MCF 10A (cell line): Measurements from ENCODE around the gene PLOD2. TPM values are rescaled to one million over a fixed set of nuclear protein-coding genes. Genes with fewer than 3 reads are reported as not detected.

Source experiments
- BruUV-seq: library from RNA; stranded (reverse); fragments of 400-500 nt; replicated peaks from 2 replicates; lab custom pipeline; 2021; lab: Mats Ljungman, UMichigan
- CTCF ChIA-PET: fragments of 300-600 bp; sonication (Branson Sonifier 250); formaldehyde crosslinking; extraction: SDS; loops from one replicate; lab custom pipeline; 2021; ENCODE audit warnings: antibody characterized with exemption, inconsistent platforms; lab: Yijun Ruan, JAX
- POLR2A ChIA-PET: fragments of 300-600, 350-650 bp; sonication (Branson Sonifier 250); formaldehyde crosslinking; extraction: SDS; loops from one replicate; lab custom pipeline; 2020; ENCODE audit warnings: antibody characterized with exemption, inconsistent platforms; lab: Yijun Ruan, JAX
- DNase-seq: peaks from one replicate; pipeline ENCODE4 v3.0.0-alpha.2; 2018; ENCODE audit not compliant: unreplicated experiment
- H3K27ac Mint-ChIP-seq: one replicate; pipeline ENCODE4 v1.8.0; 2022; ENCODE audit warnings: mild to moderate bottlenecking, low read depth, mixed read lengths; ENCODE audit not compliant: unreplicated experiment
- H3K27me3 Mint-ChIP-seq: one replicate; pipeline ENCODE4 v1.8.0; 2022; ENCODE audit warnings: mixed read lengths; ENCODE audit not compliant: insufficient read depth, unreplicated experiment
- H3K36me3 Mint-ChIP-seq: one replicate; pipeline ENCODE4 v1.8.0; 2022; ENCODE audit warnings: mild to moderate bottlenecking, moderate library complexity, mixed read lengths; ENCODE audit not compliant: insufficient read depth, unreplicated experiment
- H3K4me1 Mint-ChIP-seq: one replicate; pipeline ENCODE4 v1.8.0; 2022; ENCODE audit warnings: mixed read lengths; ENCODE audit not compliant: insufficient read depth, unreplicated experiment
- H3K4me3 Mint-ChIP-seq: one replicate; pipeline ENCODE4 v1.8.0; 2022; ENCODE audit warnings: mild to moderate bottlenecking, moderate library complexity, mixed read lengths; ENCODE audit not compliant: unreplicated experiment
- H3K9me3 Mint-ChIP-seq: one replicate; pipeline ENCODE4 v1.8.0; 2022; ENCODE audit warnings: mixed read lengths; ENCODE audit not compliant: unreplicated experiment
- CTCF ChIP-seq: fragments of 200-600 bp; IDR thresholded peaks from one replicate; pipeline ENCODE4 v1.8.0; 2022; ENCODE audit warnings: antibody characterized with exemption, mild to moderate bottlenecking; ENCODE audit not compliant: unreplicated experiment
- intact Hi-C: fragments of 100-400 bp; cut with micrococcal nuclease; formaldehyde crosslinking; loops from 2 replicates; pipeline ENCODE4 v1.14.1; 2022
- total RNA-seq: library from RNA; stranded (reverse); gene quantifications from 2 replicates; pipeline ENCODE4 v1.2.3, GENCODE V29; 2022

Gene PLOD2
- total RNA-seq, 1 experiment from 2014 or later: 149 TPM

- intact Hi-C loops: no loop called here
- Mint-ChIP-seq H3K4me3 (no peak overlapping the region), H3K27ac (peak overlapping the region; percentile 74), H3K36me3 (peaks cover 22% of the 10 kb centered on the region), H3K27me3 (no peaks in the 10 kb centered on the region), H3K9me3 (no peaks in the 10 kb centered on the region), H3K4me1 (peaks cover 38% of the 10 kb centered on the region)
- BruUV-seq: no TSS peak
- CTCF ChIA-PET: interaction anchor here (0.6 to 1.4 kb wide), 3 partner anchors 15 to 88 kb away, joined by 3 read pairs; no protein-coding TSS in a partner anchor
- TF ChIP-seq CTCF: no peak
- no peak for DNase-seq
- POLR2A ChIA-PET: interaction anchor here (0.7 to 1.1 kb wide), 3 partner anchors 11 to 20 kb away, joined by 3 to 5 read pairs (median 3); no protein-coding TSS in a partner anchor
These were observed 7.6 kb downstream of the PLOD2 start for GRCh38 chr3:146153429-146153828.

- POLR2A ChIA-PET: interaction anchor here (0.7 to 1.1 kb wide), 3 partner anchors 10 to 19 kb away, joined by 3 to 5 read pairs (median 3); no protein-coding TSS in a partner anchor
- CTCF ChIA-PET: interaction anchor here (0.6 to 1.4 kb wide), 3 partner anchors 14 to 88 kb away, joined by 3 read pairs; no protein-coding TSS in a partner anchor
- H3K4me3 Mint-ChIP-seq: no peak overlapping the region
- H3K9me3 Mint-ChIP-seq: no peaks in the 10 kb centered on the region
- no peak for TF ChIP-seq CTCF
- peak overlapping the region; percentile 74 for H3K27ac Mint-ChIP-seq
- no peaks in the 10 kb centered on the region for H3K27me3 Mint-ChIP-seq
- no peak for DNase-seq
- H3K36me3 Mint-ChIP-seq: peaks cover 22% of the 10 kb centered on the region
- intact Hi-C loops: no loop called here
- no TSS peak for BruUV-seq
- peaks cover 43% of the 10 kb centered on the region for H3K4me1 Mint-ChIP-seq
These were observed 8.2 kb downstream of the PLOD2 start for GRCh38 chr3:146152834-146153233.

- CTCF ChIA-PET: interaction anchor here (0.9 to 1.3 kb wide), 6 partner anchors 9 to 86 kb away, joined by 3 to 4 read pairs (median 3); no protein-coding TSS in a partner anchor
- BruUV-seq: no TSS peak
- Mint-ChIP-seq H3K4me3 (no peak overlapping the region), H3K27me3 (no peaks in the 10 kb centered on the region), H3K4me1 (peaks cover 48% of the 10 kb centered on the region), H3K27ac (peak overlapping the region; percentile 47), H3K36me3 (peaks cover 22% of the 10 kb centered on the region), H3K9me3 (no peaks in the 10 kb centered on the region)
- no peak for TF ChIP-seq CTCF
- peak; percentile 47 for DNase-seq
- POLR2A ChIA-PET: interaction anchor here (1.0 to 3.8 kb wide), 3 partner anchors 10 to 30 kb away, joined by 3 to 36 read pairs (median 6); partner anchors contain the start of gene PLOD2
- intact Hi-C loops: no loop called here
These were observed 12.5 kb downstream of the PLOD2 start for GRCh38 chr3:146148468-146148931.

- Mint-ChIP-seq H3K36me3 (peaks cover 11% of the 10 kb centered on the region), H3K9me3 (no peaks in the 10 kb centered on the region), H3K4me3 (no peak overlapping the region), H3K4me1 (peaks cover 59% of the 10 kb centered on the region), H3K27ac (no peak overlapping the region), H3K27me3 (no peaks in the 10 kb centered on the region)
- no peak for TF ChIP-seq CTCF
- BruUV-seq: no TSS peak
- POLR2A ChIA-PET: interaction anchor here (0.9 to 2.7 kb wide), 6 partner anchors 11 to 73 kb away, joined by 3 to 20 read pairs (median 5); partner anchors contain the start of gene PLOD2
- CTCF ChIA-PET: interaction anchor here (0.7 to 2.5 kb wide), 5 partner anchors 11 to 81 kb away, joined by 3 to 12 read pairs (median 4); no protein-coding TSS in a partner anchor
- DNase-seq: no peak
- intact Hi-C loops: no loop called here
These were observed 15.3 kb downstream of the PLOD2 start for GRCh38 chr3:146145642-146146041.
